Measurements from ENCODE around the gene BMP2K. TPM values are rescaled to one million over a fixed set of nuclear protein-coding genes. Genes with fewer than 3 reads are reported as not detected.

The BMP2K gene
- total RNA-seq, 1 experiment from 2014 or later = 53.5 TPM

- DNase-seq (ENCODE audit: low read depth) = no peak
- in situ Hi-C loops (cut with HindIII; ENCODE audit: low pct_unique_long_range_greater_than_20kb, low sequenced_read_pairs) = no loop called here
Measured at GRCh38 chr4:78945651-78946179, 169.6 kb downstream of the BMP2K start.

- DNase-seq (ENCODE audit: low read depth) = no peak
- in situ Hi-C loops (cut with HindIII; ENCODE audit: low pct_unique_long_range_greater_than_20kb, low sequenced_read_pairs) = no loop called here
Measured at GRCh38 chr4:78949735-78950134, 173.6 kb downstream of the BMP2K start.

- peak; percentile 24 for DNase-seq (ENCODE audit: low read depth)
- in situ Hi-C loops (cut with HindIII; ENCODE audit: low pct_unique_long_range_greater_than_20kb, low sequenced_read_pairs) = no loop called here
Measured at GRCh38 chr4:78951862-78952472, 175.8 kb downstream of the BMP2K start.

GRCh38 chr4:78953231-78953630, 177.1 kb downstream of the BMP2K start:
- no peak for DNase-seq (ENCODE audit: low read depth)
- in situ Hi-C loops (cut with HindIII; ENCODE audit: low pct_unique_long_range_greater_than_20kb, low sequenced_read_pairs) = no loop called here

GRCh38 chr4:78953769-78954666, 177.9 kb downstream of the BMP2K start:
- DNase-seq (ENCODE audit: low read depth) = peak; percentile 21
- in situ Hi-C loops (cut with HindIII; ENCODE audit: low pct_unique_long_range_greater_than_20kb, low sequenced_read_pairs) = no loop called here

- no peak for DNase-seq (ENCODE audit: low read depth)
- in situ Hi-C loops (cut with HindIII; ENCODE audit: low pct_unique_long_range_greater_than_20kb, low sequenced_read_pairs) = no loop called here
Measured at GRCh38 chr4:78956975-78957374, 180.8 kb downstream of the BMP2K start.

GRCh38 chr4:78960926-78961325, 184.8 kb downstream of the BMP2K start:
- in situ Hi-C loops (cut with HindIII; ENCODE audit: low pct_unique_long_range_greater_than_20kb, low sequenced_read_pairs) = no loop called here
- no peak for DNase-seq (ENCODE audit: low read depth)

Other genes with a start within 250 kb of the BMP2K start
- gene ANXA3, start 224.6 kb upstream of the BMP2K start, total RNA-seq (2014; rRNA removed; shearing (Covaris generic); ENCODE audit: low replicate concordance) = 57.7 and 64.7 TPM in 2 replicates
- 31.0 and 32.8 TPM in 2 replicates for gene PAQR3, start 163.1 kb downstream of the BMP2K start, total RNA-seq (2014; rRNA removed; shearing (Covaris generic); ENCODE audit: low replicate concordance)

Measured in Caki2 (cell line).